ENCODE data around the gene TTLL10.

The TTLL10 gene

DNA sequence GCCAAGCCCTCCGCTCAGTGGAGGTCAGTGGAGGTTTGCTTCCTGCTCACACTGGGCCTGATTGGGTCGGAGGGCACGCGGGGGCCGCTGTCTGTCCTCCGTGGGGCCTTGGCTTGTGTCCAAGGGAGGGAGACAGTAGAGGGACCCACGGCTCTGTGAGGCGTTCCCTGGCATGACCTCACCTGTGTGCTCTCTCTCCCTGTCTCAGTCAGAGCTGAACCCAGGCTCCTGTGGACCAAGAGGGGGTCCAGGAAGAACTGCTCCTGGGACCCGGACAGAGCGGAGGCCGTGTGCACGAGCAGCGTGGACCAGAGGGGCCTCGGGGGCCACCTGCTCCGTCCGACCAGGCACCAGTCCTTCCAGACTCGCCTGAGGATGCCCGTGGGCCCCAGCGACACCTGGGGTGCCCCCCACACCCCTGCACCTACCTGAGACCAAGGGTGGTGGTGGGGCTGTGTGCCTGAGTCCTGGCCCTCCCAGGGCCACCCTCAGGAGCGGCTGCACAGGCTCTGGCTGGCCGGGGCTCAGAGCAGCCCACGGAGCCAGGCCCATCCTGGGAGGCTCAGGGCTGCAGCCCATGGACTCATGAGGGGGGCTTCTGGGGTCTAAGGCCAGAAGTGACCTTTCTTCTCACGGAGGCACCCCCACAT lies 13.3 kb upstream of the TTLL10 start:
- DNase-seq, result no peak

DNA sequence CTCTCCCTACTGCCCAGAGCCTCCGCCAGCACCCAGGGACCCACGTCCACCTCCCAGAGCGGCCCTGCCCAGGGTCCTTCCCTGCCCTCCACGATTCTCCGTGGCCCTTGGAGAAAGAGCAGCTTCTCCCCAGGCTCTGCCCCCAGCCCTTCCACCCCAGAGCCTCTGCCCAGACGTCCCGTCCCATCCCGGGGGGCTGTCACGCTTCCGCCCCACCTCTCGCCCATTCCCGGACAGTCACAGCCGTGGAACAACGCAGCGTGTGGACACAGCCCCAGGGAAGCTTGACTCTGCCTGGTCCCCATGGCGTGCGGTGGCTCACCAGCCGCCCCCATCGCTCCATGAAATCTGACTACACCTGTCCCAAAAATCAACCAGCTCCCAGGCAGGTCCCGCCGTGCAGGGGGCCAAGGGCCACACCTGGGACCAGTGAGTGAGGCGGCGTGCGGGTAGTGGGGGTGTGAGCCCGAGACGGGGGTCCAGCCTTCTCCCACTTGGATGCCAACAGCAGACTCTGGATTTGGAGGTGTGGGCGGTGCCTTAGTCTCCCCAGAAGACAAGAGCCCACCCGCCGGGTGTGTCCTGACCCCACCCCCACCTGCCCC lies 12.5 kb upstream of the TTLL10 start:
- no peak for DNase-seq

DNA sequence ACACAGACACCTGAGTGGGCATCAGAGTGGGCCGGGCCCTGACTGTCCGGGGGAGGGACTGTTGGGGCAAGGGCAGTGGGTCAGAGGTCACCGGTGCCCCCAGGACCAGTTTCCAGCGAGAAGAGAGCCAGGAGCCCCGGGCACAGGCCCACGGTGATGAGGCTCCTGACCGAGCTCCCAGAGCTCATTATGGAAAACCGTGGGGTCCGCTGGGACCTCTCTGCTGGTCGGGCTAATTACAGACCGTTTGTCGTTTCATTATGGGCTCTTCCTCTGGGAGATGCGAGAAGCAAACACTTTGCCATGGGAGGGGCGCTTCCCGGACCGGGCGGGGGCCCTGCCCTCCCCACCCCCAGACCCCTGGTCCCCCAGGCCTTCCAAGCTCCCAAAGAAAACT lies 12.0 kb upstream of the TTLL10 start:
- DNase-seq, result no peak

DNA sequence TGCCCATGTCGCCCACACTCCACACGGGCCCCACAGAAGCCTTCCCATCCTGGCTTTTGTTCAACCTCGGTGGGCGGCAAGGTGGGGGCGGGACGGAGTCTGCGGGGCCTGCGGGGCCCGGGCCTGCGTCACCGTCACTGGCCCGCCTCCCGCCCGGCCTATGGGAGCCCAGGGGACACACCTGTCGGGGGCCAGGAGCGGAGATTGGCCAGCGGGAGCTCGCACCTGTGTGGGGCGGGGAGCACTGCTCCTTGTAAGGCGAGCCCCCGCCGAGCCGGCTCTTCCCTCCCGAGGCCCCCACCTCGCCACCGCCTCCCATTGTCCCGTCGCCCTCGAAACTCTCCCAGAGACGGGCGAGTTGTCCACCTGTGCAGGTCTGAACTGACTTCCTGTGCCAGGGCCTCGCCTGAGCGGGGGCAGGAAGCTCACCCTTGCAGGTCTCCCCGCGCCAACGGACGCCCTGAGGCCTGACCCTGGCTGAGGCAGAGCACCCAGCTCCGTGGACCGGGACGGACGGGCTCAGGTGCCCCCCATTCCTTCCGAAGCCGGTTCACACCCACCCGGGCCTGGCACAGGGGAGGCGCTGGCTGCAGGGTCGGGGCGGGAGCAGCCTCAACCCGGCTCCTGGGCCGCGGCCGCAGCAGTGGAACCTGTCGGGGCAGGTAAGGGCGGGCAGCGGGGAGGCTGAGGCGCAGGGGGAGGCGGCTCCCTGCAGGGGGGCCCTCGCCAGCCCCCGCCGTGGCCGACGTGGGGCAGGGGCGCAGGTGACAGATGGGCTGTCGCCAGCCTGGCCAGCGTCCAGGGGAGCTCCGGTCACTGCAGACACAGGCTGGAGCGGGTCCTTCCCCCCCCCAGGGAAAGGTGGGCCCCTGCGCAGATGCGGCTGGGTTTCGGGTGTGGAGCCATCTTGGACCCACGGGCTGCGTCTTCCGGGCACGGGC lies 10.8 kb upstream of the TTLL10 start:
- no peak for DNase-seq

DNA sequence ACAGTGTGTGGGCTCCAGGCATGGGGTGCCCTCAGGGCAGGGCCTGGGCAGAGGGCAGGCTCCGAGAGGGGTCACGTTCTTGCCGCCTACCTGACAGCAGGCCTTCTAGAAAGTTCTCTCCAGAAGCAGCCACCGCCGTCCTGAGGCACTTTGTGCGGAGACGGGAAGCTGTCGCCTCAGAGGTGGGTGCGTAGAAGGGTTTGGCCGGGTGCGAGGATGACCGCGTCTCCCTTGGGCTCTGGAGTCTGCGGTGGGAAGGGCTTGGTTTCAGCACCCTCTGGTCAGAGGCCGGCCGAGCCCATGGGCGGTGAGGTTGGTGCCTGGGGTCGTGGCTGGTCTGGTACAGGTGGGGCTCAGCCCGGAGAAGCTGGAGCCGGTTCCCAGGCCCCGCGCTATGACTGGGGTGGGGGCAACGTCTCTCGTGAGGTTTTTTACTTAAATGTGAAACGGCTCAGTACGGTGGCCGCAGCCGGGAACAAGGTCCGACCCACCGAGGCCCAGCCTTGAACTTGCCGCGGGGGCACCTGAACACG lies 10.1 kb upstream of the TTLL10 start:
- DNase-seq, result no peak

DNA sequence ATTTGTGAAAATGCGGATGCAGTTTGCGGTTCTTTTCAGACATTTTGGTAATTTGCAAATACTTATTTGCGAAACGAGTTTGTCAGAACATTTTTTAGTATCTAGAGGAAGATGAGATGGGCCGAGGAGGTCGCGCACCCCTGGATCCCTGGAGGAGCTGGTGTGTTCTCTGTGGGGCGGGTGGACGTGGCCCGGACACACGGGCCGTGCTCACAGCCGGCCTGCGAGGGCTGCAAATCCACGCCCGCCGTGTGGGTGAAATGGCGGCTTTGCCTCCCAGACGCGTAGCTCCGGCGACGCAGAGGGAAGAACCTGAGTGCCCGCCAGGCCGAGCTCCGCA lies 9.3 kb upstream of the TTLL10 start:
- no peak for DNase-seq

DNA sequence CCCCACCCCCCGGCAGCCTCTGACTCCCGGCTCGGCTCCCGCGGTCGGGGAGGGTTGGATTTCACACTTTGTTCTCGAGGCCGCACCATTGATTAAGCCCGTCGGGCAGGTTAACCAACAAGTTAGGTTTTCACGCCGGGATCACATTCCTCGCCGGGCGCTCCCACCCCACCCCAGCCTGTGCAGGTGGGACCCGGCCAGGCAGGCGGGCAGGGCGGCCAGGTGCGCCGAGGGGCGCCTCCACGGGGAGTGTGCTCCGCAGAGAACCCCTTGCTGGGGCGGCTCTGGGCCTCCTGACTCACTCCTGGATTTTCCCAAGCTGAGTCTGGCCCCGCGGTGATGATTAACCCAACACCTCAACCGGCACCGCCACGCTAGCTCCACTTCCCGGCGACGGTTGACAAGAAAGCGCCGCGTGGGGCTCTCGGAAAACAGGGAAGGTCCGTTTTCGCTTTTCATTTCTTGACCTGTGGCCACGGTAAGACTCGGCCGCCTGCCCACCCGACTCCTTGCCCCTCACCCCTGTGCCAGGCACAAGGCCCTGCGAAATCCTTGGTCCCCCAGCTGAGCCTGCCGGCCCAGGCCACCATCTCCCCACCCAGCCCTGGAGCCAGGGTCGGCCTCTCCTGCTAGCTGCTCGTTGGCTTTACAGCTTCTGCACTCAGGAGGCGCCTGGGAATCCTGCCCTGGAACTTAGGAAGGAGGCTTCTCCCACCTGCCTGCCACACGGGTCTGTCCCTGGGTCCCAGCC lies 8.8 kb upstream of the TTLL10 start:
- no peak for DNase-seq

DNA sequence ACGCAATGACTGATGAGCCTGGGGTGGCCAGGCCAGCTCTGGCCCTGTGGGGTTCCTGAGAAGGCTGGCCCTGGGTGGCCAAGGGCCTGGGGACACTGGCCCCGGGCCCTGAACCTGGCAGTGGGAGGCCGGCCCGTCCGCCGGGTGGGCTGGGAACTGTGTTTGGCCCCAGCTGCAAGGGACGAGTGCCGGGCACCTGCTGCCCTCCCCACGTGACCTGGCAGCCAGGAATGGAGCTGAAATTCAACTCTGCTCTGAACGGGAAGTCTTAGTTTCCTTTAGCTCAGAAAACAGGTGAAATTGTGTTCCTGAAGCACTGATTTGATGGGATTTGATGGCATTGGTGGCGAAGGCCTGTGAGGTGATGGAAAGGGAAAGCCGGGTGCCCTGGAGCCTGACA lies 8.2 kb upstream of the TTLL10 start:
- no peak for DNase-seq

DNA sequence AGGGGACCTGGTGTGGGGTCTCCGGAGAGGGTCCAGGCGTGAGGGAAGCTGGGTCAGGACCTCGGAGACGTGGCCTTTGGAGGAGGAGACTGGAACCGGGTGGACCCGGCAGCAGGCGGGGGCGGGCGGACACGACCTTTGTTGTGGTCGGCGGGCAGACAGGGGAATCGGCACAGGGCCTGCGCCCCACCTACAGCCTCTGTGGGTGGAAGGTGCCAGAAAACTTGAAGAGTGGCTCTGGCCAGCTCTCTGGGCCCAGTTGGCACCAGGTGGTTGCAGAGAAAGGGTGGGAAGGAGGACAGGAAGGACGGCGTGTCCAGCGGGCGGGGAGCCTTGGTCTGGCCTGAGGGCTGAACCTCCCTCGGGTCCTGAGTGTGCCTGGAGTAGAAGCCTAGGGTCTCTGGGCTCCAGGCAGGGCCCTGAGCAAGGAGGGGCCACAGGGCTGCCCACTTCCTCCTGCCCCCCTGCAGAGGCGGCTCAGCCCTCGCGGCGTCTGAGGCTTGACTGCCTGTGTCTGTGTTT lies 7.7 kb upstream of the TTLL10 start:
- no peak for DNase-seq

DNA sequence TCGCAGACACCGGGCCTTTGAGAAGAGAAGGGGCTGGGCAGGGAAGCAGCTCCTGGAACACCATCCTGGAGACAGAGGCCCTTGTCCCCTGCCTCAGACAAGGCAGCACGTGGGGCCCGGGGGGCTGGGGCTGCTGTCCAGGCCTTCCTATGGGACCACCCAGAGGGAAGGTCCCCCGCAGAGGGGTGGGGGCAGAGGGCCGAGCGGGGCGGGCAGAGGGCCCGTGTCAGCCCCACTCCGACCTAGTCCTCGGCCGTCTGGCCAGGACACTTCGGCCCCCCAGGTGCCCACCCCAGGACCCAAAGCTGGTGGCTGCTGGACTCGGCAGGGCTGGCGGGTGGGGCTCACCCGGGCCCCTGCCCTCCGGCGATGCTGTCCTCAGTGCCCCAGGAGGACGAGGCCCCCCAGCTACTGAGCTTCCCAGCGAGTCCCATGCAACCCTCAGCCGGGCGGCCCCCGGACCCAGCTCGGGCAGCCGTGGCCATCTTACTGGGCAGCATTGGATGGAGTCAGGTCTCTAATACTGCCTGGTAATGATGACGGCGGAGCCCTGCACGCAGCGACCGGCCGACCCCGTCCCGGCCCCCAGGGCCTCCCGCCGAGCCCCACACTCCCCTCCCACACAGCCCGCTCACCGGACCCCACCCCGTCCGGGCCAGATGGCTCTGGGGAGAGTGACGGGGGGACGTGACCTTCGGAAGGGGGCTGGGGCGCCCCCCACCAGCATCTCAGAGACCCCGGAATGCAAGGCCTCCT lies 6.9 kb upstream of the TTLL10 start:
- DNase-seq, result no peak

DNA sequence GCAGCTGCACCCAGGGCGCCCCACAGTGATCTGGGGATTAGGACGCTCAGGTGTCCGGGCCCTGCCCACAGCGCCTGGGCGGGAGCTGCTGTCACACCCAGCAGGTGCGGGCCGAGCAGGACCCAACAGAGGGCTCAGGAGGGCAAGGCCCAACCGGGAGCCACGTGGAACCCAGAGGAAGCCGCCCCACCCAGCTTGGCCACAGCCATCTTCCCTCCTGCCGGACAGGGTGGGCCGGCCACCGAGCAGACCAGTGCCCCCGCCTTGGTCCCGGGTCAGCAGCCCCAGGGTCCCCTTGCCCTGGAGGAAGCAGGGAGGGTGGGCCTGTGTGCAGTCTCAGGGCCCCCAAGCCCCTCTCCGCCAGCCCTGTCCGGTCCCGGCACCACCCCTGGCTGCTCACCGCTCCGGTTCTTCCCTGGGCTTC lies 6.3 kb upstream of the TTLL10 start:
- no peak for DNase-seq

DNA sequence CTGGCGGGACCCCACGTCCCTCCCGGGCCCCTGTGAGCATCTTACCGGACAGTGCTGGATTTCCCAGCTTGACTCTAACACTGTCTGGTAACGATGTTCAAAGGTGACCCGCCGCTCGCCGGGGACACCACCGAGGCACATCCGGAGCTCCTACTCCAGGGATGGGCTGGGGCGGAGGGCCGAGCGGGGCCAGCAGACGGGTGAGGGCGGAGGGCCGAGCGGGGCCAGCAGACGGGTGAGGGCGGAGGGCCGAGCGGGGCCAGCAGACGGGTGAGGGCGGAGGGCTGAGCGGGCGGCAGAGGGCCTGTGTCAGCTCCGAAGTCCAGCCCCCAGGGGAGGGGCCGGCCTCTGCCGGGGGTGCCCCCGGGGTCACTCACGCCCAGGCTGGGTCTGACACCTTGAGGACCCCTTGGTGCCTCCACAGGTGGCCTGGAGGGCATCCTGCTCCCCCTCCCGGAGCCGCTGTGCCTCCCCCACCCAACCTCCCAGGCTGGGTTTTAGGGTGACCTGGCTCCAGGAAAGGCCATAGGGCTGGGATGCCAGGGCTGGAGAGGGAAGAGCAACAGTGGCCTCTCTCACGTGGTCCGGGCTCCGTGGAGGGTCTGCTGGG lies 5.7 kb upstream of the TTLL10 start:
- DNase-seq, result no peak

DNA sequence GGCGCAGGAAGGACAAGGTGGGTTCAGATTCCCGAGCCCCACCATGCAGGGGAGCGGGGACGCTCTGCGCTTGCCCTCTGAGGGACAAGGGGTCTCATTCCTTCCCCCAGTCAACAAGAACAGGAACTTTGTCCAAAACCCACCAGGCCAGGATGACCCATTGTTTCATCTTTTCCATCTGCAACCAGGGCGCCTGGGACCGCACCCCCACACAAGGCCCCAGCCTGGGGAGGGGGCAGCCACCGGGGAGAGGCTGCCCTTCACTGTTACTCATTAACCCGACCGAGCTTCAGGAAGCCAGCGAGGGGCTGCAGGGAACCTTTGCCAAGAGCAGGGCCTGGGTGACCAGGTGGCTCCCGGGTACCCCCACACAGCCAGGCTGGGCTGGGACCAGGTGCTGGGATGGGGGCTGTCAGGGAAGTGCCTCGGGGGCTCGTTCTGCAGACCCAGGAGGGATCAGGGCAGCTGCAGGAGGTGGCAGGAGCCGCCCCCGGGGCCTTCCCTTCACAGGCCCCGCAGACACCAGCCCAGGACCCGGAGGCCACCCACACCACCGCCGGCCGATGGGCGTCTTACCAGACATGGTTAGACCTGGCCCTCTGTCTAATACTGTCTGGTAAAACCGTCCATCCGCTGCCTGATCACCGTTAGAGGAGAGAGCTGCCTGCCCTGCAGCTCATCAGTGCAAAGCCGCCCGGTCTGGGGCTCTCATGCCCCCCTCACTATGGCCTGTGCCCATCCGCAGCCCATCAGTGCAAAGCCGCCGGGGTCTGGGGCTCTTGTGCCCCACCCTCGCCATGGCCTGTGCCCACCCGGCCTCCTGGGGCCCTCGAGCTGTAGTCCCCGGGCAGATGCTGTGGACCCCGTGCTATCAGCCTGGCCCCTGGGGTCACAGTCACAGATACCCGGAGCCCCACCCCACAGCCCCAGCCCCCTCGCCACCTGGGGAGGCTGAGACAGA lies 4.9 kb upstream of the TTLL10 start:
- DNase-seq, result no peak

DNA sequence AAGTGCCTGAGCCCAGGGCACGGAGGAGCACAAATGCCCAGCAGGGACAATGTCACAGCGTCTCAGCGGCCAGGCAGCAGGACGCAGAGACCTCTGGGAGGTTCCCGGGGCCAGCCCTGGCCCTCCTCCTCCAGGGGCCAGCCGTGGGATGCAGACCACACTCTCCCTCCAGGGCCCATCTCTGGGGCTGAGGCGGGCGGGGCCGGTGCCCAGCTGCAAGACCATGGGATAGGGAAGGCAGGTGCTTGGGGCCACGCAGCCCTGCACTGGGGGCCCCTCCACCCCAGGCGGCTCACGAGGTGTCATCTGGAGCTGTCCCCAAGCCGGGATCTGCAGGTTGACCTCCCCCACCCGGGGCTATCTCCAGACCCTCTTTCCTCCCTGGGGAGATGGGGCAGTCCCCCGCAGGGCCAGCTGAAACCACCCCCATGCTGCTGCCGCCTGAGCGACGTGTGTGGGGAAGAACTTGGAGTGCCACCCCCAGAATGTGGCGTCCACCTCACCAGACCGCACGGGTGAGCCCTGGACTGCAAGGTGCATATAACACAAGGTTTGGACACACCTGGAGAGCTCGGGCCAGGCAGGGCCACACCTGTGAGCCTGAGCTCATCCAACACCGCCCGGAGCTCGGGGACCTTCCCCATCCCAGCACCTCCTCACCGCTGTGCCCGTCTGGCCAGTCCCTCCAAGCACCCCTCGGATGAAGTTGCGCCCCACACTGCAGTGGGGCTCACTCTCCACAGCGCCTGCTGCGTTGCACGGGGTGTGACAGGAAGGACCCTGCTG lies 4.1 kb upstream of the TTLL10 start:
- no peak for DNase-seq

DNA sequence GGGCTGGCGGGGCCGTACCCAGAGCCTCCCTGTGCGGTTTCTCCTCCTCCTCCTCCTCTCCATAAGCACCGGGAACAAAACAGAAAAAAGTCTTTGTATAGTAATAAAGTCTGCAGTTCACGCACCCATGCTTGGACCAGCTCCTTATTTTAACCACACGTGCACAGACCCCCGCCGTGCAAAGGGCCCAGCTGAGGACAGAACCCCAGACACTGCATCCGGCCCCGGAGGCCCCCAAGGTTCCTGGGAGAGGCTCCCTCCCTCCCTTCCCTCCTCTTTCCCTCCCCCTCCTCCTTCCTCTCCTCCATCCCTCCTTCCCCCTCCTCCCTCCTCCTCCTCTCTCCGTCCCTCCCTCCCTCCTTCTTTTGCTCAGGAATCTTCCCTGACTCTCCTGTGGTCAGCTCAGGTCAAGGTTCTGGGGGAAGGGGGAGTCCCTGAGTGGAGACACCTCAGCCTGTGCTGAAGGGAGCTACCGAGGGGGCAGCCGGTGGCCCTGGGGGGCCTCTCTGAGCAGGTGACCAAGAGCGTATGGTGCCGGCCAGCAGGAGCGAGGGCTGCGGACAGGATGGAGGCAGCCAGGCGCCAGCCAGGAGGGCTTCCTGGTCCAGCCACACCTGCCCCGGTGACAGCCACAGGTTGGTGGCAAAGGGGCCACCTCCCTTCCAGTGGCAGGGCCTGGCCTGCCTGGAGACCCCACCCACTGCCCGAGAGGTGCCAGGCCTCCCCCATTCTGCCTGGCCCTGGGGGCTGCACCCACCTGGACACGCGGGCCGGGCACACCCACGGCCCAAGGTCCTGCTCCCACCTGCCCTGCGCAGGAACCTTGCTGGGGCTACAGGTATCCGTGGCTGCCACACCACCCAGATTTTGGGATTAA lies 3.2 kb upstream of the TTLL10 start:
- DNase-seq, result no peak

DNA sequence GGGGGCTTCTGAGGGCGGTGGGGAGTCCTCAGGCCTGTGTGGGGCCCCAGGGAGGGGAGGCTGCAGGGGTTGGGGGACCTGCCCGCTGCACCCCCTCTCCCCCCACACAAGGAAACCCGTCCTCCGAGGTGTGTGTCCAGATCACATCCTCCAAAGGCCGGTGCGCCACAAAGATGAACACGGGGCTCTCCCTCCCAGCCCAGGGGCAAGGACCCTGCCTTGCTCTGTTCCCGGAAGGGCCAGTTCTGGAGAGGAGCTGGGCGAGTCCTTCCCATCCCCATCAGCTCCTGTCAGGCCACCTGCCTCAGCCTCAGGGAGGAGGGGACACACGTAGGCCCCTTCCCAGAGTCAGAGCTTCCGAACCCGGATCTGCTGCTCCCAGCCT lies 2.5 kb upstream of the TTLL10 start:
- no peak for DNase-seq

DNA sequence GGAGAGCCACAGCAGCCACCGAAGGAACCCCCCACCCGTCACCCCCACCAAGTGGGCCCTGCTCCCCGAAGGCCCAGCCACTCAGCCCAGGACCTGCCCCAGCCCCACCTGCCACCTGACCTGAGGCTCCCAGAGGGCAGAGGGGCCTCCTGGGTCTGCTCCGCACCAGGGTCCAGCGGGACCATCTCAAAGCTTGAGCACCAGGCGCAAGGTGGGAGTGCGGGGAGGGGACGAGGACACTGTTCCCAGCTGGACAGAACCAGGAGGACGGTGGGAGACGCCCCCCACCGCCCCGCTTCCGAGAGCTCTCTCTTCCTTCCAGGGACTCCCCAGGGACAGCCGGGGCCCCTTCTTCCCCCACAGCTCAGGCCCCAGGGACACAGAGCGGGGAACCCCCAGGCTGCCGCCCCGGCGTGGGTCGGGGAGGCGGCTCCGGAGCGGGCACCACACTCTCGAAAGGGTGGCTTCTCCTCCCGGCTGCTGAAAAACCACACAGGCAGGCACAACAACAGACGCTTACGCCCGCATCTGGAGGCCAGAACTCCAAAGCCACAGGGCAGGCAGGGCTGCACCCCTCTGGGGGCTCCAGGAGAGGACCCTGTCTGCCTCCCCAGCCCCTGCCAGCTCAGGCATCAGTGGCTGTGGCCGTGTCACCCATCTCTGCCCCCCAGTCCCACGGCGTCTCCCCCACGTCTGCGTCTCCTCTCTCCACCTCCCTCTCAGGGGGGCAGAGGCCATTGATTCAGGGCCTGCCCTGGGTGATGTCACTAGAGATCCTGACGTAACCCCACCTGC lies 1.9 kb upstream of the TTLL10 start:
- DNase-seq, result peak; percentile 74

All from CD4-positive, alpha-beta T cell treated with Interferon gamma for 1 hour (primary cell).